ENCODE measurements around the gene TUBA1C. TPM values are rescaled to one million over a fixed set of nuclear protein-coding genes. Genes with fewer than 3 reads are reported as not detected.
A peak's percentile ranks its signal among the peaks of the same experiment; 100 is the strongest.
"Not testable (repeated sequence)": the region's sequence is repeated elsewhere in the genome, so short reads cannot be mapped to it uniquely, and the experiment has no call there.

The TUBA1C gene
- polyA plus RNA-seq, 3 donors, result 110 to 155 (median 144) TPM

DNA sequence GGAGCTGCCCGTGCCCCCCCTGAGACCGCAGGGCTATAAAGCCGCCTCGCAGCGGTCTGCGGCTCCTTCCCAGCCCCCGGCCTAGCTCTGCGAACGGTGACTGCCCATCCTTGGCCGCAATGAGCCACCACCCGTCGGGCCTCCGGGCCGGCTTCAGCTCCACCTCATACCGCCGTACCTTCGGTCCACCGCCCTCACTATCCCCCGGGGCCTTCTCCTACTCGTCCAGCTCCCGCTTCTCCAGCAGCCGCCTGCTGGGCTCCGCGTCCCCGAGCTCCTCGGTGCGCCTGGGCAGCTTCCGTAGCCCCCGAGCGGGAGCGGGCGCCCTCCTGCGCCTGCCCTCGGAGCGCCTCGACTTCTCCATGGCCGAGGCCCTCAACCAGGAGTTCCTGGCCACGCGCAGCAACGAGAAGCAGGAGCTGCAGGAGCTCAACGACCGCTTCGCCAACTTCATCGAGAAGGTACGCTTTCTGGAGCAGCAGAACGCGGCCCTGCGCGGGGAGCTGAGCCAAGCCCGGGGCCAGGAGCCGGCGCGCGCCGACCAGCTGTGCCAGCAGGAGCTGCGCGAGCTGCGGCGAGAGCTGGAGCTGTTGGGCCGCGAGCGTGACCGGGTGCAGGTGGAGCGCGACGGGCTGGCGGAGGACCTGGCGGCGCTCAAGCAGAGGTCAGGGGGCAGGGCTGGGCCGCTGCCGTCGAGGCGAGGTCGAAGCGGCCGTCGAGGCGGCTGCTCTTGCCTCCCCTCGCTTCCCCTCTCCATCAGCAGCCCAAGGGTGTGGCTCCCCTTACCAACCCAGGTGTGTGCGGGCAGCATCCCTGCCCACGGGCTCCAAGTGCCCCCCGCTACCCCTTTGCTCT, 30.4 kb downstream of the TUBA1C start, which contains the start of gene PRPH:
Gene PRPH (plus strand): TSS at position 66 of the 855 bp plus-strand sequence. CDS start 54 bp downstream, at position 120.
- peak in 1 of 11 donors; percentile 24 for DNase-seq (ENCODE audit: extremely low read depth in 1 of 11, low read depth in 9 of 11, low spot score in 4 of 11)

DNA sequence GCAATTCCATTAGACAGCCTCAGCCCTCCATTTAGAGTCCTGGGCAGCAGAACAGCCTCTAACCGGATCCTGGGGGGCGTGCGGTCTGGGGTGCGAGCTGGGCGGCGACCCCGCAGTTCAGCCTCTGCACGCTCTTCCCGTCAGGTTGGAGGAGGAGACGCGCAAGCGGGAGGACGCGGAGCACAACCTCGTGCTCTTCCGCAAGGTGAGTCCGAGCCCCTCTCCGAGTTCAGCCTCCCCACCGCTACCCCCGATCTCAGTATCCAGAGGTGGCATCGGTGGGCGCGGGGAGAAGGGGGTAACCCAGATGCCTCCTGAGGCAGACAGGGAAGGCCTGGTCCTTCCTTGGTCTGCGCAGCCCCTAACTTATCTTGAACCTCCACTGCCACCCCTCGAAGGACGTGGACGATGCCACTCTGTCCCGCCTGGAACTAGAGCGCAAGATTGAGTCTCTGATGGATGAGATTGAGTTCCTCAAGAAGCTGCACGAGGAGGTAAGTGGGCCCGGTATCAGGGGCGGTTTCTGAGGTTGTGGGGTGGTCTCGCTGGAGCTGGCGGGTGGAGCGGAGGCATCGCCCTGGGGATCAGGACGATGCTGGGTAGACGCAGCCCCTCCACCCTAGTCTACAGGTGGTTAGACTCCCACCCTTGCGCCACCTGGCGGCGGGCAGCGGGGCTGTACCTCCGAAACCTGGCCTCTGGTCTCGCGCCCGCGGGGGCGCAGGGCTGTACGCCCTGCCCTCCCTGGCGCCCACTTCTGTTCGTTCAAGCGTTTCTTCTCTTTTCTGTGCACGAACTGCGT, 31.4 kb downstream of the TUBA1C start:
- DNase-seq (ENCODE audit: extremely low read depth in 1 of 11, low read depth in 9 of 11, low spot score in 4 of 11), result no peak

DNA sequence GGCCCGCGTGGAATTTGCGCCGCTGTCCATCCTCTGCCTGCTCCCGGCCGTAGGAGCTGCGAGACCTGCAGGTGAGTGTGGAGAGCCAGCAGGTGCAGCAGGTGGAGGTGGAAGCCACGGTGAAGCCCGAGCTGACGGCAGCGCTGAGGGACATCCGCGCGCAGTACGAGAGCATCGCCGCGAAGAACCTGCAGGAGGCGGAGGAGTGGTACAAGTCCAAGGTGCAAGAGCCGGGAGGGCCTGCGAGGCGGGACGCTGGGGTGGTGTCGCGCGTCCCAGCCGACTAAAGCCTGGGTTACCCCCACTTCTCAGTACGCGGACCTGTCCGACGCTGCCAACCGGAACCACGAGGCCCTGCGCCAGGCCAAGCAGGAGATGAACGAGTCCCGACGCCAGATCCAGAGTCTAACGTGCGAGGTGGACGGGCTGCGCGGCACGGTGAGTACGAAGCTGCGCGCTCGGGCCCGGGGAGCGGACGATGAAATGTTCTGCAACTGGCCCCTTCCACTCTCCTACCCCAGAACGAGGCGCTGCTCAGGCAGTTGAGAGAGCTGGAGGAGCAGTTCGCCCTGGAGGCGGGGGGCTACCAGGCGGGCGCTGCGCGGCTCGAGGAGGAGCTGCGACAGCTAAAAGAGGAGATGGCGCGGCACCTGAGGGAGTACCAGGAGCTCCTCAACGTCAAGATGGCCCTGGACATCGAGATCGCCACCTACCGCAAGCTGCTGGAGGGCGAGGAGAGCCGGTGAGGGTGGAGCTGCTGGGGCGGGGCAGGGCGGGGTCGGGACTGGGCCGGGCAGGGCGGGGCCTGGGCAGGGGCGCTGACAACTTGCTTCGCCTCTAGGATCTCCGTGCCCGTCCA, 32.2 kb downstream of the TUBA1C start:
- no peak for DNase-seq (ENCODE audit: extremely low read depth in 1 of 11, low read depth in 9 of 11, low spot score in 4 of 11)

DNA sequence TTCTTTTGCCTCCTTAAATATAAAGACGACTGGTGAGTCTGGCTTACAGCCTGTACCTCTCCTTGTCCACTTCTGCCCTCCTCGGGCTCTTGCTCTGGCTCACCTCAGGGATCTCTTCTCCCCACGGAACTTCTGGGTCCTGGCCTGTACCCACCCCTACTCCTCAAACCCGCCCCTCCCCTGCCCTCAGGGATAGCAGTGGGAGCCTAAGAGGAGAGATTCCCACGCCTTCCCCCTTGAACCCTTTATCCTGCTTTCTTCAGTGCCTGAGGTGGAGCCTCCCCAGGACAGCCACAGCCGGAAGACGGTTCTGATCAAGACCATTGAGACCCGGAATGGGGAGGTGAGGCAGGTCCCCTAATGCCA, 32.8 kb downstream of the TUBA1C start:
- no peak for DNase-seq (ENCODE audit: extremely low read depth in 1 of 11, low read depth in 9 of 11, low spot score in 4 of 11)

DNA sequence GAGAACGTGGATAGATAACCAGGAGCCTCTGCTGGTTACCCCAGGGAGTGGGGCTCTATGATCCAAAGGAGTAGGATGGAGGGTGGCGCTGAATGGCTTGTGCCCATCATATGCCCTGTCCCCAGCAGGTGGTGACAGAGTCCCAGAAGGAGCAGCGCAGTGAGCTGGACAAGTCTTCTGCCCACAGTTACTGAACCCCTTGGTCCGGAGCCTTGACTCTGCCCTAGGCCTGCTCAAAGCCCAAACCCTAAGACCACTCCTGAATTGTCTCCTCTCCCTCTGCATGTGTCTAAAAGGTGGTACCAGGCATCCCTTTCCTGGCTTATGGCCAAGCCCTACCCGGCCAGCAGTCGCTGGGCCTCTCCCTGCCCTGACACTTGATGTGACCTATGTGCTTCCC, 33.3 kb downstream of the TUBA1C start:
- DNase-seq (ENCODE audit: extremely low read depth in 1 of 11, low read depth in 9 of 11, low spot score in 4 of 11), result no peak

DNA sequence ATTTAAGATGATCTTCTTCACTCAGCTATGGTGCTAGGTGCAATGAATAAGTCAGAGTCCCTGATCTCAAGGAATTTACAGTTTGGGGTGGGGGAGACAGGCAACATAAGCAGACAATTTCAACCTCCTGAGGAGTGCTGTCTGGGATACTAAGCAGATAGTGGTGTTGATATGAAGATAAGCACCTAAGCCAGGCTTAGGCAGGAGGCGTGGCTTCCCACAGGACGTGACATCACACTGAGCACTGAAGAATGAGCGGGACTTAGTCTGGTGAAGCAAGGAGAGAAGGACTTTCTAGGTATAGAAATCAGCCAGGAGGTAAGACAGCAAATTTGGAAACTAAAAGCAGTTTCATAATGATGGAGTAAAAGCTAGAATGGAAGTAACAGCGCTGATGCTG, 36.9 kb downstream of the TUBA1C start:
- no peak for DNase-seq (ENCODE audit: extremely low read depth in 1 of 11, low read depth in 9 of 11, low spot score in 4 of 11)

DNA sequence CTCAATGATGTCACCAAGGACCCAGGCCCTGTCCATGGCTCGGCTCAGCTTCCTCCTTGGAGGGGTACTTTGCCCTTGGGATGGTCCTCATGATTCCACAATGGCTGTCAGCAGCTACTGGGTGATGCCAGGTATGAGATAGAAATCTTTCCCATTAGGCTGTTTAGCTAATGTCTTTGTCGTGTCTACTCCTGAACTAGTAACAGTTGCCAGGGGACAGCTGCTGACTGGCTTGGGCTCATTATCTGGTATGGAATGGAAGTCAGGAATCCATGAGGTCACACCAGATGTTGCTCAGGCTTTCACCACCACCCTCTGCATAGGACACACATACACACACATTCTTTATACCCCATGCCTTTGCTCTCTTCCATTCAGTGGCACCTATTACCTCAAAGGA, 39.3 kb downstream of the TUBA1C start:
- no peak for DNase-seq (ENCODE audit: extremely low read depth in 1 of 11, low read depth in 9 of 11, low spot score in 4 of 11)

DNA sequence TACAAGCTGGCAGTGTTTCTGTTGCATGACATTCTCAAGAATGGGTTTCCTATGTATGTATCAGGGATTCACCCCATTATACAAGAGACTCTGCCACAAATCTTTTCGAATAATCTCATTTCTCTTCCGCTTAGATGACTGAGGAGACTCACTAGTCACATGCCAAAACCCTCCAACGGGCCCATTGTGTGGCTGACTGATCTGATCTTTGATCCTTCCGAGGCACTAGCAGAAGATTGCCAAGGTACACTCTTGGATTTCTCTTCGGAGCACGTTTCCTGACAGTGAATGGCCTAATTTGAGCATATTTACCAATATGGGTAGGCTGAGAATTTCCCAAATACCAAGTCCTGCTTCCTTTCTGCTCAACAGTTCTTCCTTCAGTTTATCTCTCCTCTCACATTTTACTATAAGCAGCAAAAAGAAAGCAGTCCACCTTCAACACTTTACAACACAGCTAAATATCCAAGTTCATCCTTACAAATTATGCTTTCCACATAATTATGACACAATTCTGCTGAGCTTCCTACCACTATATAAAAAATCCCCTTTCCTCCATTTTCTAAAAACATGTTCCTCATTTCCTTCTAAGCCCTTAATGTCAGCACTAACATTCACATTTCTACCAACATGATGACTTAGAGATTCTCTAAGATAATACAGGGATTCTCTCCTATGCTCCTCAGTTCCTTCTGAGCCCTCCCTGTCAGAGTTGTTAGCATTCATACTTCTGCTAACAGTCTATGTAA, 41.1 kb downstream of the TUBA1C start:
- no peak for DNase-seq (ENCODE audit: extremely low read depth in 1 of 11, low read depth in 9 of 11, low spot score in 4 of 11)

DNA sequence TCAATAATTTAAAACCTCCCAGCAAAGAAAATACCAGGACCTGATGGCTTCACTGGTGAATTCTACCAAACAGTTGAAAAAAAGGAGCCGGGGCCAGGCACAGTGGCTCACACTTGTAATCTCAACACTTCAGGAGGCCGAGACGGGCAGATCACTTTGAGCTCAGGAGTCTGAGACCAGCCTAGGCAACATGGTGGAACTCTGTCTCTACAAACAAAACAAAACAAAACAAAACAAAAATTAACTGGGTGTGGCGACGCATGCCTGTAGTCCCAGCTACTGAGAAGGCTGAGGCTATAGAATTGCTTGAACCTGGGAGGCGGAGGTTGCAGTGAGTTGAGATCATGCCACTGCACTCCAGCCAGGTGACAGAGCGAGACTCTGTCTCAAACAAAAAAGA, 44.5 kb downstream of the TUBA1C start:
- no peak for DNase-seq (ENCODE audit: extremely low read depth in 1 of 11, low read depth in 9 of 11, low spot score in 4 of 11)

DNA sequence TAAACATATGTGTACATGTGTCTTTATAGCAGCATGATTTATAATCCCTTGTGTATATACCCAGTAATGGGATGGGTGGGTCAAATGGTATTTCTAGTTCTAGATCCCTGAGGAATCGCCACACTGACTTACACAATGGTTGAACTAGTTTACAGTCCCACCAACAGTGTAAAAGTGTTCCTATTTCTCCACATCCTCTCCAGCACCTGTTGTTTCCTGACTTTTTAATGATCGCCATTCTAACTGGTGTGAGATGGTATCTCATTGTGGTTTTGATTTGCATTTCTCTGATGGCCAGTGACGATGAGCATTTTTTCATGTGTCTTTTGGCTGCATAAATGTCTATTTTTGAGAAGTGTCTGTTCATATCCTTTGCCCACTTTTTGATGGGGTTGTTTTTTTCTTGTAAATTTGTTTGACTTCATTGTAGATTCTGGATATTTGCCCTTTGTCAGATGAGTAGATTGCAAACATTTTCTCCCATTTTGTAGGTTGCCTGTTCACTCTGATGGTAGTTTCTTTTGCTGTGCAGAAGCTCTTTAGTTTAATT, 45.6 kb downstream of the TUBA1C start:
- not testable (repeated sequence) for DNase-seq (ENCODE audit: extremely low read depth in 1 of 11, low read depth in 9 of 11, low spot score in 4 of 11)

DNA sequence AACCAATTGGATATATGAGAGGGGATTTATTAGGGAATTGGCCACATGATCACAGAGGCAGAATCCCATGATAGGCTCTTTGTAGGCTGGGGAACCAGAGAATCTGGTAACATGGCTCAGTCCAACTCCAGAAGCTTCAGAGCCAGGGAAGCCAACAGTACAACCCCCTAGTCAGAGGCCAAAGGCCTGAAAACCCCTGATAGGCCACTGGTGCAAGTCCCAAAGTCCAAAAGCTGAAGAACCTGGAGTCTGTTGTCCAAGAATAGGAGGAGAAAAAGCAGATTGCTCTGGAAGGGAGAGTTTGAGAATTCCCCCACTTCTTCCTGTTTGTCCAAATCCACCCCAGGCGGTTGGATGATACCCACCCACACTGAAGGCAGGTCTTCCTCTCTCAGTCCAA, 49.9 kb downstream of the TUBA1C start:
- DNase-seq (ENCODE audit: extremely low read depth in 1 of 11, low read depth in 9 of 11, low spot score in 4 of 11), result no peak

DNA sequence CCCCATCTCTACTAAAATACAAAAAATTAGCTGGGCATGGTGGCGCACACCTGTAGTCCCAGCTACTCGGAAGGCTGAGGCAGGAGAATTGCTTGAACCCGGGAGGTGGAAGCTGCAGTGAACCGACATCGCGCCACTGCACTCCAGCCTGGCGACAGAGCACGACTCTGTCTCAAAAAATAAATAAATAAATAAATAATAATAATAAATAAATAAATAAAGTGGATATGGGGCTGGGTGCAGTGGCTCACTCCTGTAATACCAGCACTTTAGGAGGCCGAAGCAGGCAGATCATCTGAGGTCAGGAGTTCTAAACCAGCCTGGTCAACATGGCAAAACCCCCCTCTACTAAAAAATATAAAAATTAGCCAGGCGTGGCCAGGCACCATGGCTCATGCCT, 52.2 kb downstream of the TUBA1C start:
- DNase-seq (ENCODE audit: extremely low read depth in 1 of 11, low read depth in 9 of 11, low spot score in 4 of 11), result not testable (repeated sequence)

DNA sequence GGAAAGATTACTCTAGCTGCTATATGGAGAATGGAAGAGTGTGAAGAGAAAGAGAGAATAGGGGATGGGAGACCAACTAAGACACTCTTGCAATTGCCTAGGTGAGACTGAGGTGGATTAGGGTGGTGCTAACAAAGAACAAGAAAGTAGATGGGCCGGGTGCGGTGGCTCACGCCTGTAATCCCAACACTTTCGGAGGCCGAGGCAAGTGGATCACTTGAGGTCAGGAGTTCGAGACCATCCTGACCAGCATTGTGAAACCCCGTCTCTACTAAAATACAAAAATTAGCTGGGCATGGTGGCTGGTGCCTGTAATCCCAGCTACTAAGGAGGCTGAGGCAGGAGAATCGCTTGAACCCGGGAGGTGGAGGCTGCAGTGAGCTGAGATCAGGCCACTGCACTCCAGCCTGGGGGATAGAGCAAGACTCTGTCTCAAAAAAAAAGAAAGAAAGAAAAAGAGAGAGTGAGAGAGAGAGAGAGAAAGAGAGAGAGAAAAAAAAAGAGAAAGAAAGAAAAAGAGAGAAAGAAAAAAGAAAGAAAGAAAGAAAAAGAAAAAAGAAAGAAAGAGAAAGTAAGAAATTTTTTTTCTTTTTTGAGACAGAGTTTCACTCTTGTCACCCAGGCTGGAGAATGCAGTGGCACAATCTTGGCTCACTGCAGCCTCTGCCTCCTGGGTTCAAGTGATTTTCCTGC, 55.7 kb downstream of the TUBA1C start:
- not testable (repeated sequence) for DNase-seq (ENCODE audit: extremely low read depth in 1 of 11, low read depth in 9 of 11, low spot score in 4 of 11)

DNA sequence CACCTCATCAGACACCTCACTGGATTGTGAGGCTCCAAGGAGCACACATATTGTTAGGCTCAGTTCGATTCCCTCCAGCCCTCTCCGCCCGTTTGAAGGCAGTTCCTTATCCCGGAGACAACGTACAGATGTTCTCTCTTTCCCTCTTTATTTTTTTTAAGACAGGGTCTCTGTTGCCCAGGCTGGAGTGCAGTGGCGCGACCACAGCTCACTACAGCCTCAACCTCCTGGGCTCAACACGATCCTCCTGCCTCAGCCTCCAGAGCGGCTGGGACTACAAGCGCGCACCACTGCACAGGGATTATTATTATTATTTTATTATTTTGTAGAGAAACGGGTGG, 57.5 kb downstream of the TUBA1C start:
- DNase-seq (ENCODE audit: extremely low read depth in 1 of 11, low read depth in 9 of 11, low spot score in 4 of 11), result no peak

DNA sequence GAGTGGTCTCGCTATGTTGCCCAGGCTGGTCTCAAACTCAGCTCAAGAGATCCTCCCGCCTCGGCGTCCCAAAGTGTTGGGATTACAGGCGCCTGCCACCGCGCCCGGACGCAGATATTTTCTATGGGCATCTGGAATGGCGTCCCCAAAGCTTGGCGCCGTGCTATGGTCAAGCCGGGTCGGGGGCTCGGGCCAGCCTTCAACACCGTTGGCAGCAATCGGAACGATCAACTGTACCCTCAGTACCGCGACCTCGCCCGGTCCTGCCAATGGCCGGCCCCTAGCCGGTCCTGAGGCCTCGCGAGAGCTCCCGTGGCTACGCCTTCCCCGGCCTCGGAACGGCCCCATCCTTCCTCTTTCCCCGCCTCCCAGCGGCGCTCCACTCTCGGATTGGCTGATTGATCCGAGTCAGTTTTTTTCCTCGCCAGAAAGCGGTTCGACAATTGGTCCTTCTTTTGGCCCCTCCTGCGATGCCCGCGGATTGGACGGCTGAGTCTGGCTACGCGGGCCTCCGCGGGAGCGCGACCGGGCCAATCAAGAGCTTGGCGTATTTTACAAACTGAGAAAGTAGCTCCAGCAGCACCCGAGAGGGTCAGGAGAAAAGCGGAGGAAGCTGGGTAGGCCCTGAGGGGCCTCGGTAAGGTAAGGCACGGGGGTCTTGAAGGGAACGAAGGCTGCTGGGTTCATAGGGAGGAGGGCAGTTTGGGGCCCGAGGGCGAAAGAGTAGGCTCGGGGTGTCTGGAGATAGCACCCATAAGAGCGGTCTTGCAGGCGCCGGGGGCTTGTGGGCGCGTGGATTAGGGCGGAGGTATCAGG, 58.0 kb downstream of the TUBA1C start, which contains the start of gene TROAP:
Gene TROAP (plus strand): TSS at position 548 of the 816 bp plus-strand sequence. CDS start 354 bp downstream, outside the sequence.
- peak; percentile 95 to 99 (median 97) for DNase-seq (ENCODE audit: extremely low read depth in 1 of 11, low read depth in 9 of 11, low spot score in 4 of 11)

DNA sequence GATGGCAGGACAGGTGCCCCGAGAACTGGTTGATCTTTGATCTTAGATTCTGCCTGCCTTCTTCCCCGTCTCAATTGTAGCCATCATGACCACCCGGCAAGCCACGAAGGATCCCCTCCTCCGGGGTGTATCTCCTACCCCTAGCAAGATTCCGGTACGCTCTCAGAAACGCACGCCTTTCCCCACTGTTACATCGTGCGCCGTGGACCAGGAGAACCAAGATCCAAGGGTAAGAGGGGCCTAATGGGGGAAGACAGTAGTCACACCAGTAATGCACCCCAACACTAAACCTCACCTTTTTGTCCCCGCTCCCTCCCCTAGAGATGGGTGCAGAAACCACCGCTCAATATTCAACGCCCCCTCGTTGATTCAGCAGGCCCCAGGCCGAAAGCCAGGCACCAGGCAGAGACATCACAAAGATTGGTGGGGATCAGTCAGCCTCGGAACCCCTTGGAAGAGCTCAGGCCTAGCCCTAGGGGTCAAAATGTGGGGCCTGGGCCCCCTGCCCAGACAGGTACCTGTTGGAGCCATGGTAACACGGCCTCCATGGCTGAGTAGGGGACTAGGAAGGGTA, 58.7 kb downstream of the TUBA1C start:
- no peak for DNase-seq (ENCODE audit: extremely low read depth in 1 of 11, low read depth in 9 of 11, low spot score in 4 of 11)

Measured in renal cortex interstitium (tissue), 11 donors.